GM21723 (cell line): Measurements from ENCODE around the gene YJEFN3.

Experiments
- ATAC-seq: cut with Tn5 transposase; IDR thresholded peaks from one replicate; pipeline ENCODE4 v1.9.1; 2021; ENCODE audit warnings: mild to moderate bottlenecking, moderate library complexity; ENCODE audit not compliant: unreplicated experiment

Gene YJEFN3

DNA sequence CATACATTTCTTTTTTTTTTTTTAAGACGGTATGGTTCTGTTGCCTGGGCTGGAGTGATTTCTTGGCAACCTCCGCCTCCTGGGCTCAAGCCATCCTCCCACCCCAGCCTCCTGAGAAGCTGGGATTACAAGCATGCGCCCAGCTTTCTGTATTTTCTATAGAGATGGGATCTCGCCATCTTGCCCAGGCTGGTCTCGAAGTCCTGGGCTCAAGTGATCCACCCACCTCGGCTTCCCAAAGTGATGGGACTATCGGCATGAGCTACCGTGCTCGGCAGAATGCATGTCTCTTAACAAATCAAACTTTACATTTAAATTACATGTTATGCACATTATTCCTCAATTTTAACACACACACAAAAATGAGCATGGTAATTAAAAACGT is 11.5 kb upstream of the YJEFN3 start:
- ATAC-seq = no peak

DNA sequence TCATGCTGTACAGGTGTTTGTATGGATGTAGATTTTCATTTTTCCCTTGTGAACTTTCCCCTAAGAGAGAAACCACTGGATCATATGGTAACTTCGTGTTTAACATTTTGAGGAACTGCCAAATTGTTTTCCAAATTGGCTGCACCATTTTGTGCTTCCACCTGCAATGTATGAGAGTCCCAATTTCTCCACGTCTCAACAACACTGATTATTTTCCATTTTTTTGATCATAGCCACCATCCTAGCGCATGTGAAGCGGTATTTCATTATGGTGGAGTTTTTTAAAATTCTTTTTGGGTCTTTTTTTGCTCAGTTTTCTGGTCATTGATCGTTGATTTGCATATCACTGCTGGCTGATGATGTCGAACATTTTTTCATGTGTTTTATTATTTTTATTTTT is 7.7 kb upstream of the YJEFN3 start:
- ATAC-seq = no peak

DNA sequence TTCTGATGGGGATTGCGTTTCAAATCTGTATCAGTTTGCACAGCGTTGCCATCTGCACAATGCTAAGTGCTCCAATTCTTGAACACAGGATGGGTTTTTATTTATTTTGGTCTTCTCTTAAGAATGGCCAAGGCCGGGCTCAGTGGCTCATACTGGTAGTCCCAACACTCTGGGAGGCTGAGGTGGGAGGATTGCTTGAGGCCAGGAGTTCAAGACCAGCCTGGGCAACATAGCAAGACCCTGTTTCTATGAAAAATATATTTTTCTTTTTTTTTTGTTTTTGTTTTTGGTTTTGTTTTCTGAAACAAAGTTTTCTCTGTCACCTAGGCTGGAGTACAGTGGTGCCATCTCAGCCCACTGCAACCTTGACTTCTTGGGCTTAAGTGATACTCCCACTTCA is 5.5 kb upstream of the YJEFN3 start:
- no peak for ATAC-seq

DNA sequence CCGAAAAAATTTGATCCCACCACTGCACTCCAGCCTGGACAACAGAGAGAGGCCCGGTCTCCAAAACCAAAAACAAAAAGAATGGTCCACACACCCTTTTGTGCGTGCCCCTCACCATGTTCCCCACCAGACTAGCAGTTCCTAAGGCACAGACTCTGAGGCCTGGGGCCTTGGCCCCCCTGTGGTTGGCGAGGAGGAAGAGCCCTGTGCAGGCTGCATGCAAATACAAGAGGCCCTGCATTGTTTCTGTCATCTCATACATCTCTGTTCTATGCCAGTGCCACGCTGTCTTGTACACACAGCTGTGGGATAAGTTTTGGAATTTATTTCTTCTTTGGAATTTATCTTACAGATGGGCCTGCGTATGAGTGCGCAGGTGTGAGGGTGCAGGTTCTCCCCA is 4.7 kb upstream of the YJEFN3 start:
- ATAC-seq = no peak

DNA sequence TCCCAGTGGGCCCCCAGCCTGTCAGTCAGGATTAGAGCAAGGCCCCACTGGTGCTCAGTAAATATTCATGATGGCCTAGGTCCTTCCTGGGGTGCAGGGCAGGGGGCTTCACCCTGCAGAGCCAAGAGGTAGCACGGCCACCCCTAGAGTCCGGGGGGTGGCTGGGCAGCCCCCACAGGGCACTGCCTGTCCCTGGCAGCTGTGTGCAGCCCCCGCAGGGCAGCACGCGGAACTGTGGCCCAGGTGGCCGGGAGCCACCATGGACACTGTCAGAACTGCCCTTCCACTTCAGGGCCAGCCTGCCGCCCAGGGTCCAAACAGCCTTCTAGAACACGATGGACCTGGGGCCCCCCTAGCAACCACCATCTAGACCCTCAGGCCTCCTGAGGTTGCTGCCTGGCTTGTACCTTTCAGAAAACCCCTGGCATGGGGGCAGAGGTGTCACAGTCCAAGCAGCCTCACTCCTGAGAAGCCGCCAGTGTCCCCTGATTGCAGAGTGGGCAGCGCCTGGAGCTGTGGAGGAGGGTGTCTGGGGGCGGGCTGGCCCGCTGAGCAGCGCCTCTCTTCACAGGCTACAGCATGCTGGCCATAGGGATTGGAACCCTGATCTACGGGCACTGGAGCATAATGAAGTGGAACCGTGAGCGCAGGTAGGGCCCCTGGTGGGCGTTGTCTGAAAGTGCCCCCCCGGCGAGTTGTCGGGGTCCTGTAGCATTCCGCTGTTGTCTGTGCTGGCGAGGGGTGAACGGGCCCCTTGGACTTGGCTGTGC is 2.9 kb upstream of the YJEFN3 start:
- no peak for ATAC-seq

DNA sequence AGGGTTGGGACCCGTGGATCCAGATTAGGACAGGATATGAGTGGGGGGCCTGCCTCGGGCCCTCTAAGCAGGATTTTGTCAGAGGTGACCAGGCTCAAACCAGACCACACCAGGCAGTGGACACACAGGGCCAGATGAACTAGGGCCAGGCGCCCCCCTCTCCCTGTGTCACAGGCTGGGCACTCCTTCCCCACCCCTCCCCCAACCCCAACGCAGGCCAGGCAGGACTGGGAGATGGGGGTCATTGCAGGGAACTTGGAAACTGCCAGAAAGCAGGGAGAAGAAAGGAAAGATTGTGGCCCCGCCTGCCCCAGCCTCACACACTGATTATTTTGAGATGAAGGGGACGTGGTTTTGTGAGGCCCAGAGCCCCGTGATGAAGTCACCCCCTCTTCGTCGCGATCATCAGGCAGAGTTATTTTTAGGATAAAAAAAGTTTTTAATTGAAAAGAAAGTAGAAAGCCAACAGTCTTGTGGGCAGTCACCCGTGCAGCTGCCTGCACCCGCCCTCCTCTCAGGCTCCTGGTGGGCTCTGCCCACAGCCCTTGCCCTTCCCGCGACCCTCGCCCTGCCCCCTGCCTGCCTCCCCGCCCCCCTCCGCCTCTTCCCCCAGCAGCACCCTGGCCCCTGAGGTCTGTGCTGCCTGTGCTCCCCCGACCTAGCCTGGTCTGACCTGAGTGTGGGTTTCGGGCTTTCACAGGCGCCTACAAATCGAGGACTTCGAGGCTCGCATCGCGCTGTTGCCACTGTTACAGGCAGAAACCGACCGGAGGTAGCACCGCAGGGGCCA is 1.9 kb upstream of the YJEFN3 start:
- ATAC-seq = no peak

DNA sequence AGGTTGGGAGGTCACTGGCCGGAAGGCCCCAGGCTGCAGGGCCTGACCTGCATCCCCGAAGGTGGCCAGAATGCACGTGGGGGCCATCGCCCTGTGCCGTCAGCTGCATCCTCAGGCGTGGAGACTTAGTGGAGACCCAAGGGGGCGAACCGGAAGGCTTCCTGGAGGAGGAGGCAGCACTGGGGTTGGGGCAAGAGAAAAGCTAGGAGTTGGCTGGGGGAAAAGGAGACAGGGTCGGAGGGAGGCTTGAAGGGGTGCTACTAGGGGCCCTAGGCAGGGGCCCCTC is 1.4 kb upstream of the YJEFN3 start:
- no peak for ATAC-seq

DNA sequence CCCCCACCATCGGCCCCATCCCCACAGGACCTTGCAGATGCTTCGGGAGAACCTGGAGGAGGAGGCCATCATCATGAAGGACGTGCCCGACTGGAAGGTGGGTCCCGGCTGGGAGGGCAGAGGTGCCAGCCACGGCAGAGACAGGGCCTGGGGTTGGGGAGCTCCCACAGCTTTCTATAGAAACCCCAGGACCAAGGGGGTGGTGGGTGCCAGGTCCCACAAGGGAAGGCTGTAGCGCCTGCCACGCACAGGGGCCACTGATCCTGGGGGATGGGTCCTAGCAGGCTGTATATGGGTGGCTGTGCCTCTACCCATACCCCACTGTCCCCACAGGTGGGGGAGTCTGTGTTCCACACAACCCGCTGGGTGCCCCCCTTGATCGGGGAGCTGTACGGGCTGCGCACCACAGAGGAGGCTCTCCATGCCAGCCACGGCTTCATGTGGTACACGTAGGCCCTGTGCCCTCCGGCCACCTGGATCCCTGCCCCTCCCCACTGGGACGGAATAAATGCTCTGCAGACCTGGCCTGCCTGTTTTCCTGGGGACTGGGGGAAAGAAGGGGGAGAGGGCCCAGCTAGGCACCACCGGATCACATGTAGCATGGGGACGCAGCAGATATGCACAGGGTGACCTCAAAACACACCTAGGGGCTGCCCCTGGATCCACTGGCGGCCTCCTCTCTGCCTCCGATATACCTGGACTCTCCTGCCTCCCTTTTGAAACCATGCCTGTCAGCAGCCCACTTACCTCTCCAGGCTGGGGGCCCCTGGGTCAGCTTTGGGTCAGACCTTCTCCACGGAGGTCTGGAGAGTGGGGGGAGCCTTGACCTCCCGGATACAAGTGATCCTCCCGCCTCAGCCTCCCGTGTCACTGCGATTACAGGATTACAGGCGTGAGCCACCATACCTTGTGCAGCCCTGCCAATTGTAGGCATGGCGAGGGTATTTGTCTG is 761 bp upstream of the YJEFN3 start:
- ATAC-seq = no peak

DNA sequence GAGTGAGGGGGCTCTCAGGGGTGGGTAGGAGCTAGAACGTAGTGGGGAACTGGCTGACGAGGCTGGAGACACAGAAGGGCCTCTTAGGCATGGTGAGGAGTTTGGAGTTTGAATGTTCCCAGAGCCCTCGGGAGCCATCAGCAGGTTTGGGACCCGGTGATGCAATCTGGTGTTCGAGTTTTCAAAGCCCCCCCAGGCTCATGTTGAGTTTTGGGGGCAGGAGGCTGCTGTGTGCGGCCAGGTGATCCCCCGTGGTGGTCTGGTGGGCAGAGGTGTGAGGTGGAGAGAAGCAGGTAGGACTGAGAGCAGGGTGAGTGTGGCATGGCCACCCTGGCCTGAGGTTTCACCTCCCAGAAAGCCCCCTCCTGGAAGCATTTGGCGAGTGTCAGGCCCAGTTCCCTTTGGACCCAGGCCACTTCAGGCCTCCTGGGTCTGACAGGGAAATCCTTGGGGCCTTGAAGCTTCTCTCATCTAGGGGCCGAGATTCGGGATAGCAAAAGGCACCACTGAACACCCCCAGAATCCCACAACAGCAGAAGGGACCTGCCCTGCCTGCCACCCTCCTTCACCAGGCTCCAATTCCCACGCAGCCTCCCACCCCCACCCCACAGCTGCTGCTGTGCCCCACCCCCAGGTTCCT is 1.2 kb downstream of the YJEFN3 start:
- ATAC-seq = no peak

DNA sequence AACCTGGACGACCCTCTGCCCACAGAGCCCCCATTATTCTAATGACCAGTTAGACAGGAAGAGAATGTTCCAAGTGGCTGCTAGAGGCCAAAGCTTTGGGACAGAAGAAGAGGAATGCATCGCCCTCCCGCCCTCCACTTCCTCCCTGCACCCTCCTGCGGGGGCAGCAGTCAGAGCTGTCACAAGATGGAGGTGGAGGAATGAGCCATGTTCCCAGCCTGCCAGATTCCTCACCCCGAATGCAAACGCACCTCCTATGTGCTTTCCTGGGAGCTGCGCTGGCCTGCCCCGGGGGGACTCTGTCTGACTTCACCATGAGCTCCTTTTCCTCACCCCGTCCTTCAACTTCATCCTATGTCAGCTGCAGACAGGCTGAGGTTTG is 1.7 kb downstream of the YJEFN3 start:
- no peak for ATAC-seq

DNA sequence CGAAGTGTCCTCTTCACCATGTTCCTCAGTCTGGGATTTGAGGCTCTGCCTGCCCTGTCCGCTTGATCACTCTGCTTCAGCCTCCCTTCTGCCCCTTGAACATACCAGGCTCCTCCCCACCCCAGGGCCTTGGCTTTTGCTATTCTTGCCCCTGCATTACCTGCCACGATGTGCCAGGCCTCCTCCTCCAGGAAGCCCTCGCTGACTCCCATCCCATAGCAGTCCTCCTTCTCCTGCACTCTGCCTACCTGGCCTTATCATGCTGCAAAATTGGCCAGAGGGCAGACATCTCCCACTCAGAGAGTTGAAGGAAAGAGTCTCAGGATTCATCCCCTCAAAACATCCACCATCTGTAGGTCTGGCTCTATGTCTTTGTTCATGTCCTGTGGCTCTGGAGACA is 2.2 kb downstream of the YJEFN3 start:
- ATAC-seq = no peak

DNA sequence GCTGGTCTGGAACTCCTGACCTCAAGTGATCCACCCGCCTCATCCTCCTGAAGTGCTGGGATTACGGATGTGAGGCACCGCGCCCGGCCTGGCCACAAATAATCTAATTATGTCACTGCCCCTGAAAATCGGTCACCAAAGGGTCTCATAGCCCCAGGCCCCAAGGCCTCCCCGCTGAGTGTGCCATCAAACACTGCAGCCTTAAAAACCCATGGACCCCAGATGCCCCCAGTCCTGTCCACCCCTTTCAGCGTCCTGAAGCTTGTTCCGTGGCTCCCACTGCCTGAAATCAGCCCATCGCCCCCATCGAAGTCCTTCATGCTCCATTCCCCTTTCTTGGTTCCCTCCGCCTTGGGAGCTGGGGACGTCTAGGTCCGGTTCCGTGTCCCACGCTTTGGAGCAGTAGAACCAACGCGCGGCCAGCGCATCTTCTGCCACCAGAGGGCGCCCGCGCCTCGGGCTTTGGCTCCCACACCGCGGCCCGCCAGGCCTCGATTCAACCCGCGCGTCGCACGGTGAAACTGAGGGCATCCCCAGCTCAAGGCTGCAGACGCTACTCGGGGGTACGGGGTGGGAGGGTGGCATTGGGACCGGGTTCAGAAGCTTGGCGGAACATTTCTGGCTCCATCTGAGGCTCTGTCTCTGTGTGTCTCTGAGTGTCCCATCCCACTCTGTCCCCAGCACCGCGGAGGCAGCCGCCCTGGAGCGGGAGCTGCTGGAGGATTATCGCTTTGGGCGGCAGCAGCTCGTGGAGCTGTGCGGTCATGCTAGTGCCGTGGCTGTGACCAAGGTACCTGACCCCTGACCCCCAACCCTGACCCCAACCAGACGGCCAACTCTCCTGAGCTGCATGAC is 3.5 kb downstream of the YJEFN3 start:
- ATAC-seq = no peak

DNA sequence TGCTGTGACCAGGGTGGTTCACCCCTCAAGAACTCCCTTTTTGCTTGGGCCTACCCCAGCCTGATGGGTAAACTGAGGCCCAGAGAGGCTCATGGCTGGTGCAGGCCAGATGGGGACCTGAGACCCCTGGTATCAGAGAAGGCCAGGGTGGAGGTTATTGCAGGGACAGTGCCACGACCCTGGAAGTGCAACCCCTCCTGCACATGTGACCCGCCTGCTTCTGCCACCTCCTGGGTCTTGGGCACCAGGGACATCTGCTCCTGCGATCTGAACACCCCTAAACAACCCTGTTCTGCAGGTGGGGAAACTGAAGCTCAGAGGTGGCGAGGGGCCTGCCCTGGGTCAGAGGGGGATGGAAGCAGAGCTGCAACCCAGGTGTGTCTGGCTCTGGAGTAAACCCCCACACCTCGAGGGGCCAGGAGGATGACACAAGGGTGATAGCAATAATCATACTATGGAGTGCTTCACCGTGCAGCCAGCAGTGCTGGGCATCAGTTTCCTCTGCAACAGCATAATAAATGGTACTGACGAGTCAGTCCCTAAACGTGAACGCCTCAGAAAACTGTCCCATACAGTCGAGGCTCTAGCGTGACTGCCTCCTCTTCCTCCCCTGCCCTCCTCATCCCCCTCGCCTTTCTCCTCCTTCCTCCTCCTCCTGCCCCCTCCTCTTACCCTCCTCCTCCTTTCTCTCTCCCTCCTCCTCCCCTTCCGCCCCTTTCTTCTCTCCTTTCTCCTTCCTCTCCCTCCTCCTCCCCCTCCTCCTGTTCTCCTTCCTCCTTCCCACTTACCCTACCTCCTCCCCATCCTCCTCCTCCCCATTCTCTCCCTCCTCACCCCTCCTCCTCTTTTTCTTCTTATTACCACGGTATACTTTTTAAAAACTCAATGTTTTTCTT is 4.3 kb downstream of the YJEFN3 start:
- no peak for ATAC-seq

DNA sequence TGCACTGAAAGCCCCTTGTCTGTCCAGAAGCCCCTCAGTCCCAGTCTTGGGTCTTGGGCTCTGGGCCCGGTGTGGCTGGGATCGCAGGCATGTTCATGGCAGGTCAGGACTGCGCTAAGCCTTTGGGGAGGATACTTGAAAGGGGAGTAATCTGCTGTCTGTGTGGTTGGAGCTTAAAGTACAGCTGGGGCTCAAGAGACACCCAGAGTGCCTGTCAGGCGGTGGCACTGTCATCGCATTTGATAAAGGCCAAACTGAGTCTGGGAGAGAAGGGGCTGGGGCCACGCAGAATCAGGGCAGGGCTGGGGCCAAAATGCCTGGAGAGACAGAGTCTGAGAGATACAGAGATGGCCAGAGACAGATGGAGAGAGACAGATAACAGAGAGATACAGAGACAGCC is 5.1 kb downstream of the YJEFN3 start:
- ATAC-seq = no peak

DNA sequence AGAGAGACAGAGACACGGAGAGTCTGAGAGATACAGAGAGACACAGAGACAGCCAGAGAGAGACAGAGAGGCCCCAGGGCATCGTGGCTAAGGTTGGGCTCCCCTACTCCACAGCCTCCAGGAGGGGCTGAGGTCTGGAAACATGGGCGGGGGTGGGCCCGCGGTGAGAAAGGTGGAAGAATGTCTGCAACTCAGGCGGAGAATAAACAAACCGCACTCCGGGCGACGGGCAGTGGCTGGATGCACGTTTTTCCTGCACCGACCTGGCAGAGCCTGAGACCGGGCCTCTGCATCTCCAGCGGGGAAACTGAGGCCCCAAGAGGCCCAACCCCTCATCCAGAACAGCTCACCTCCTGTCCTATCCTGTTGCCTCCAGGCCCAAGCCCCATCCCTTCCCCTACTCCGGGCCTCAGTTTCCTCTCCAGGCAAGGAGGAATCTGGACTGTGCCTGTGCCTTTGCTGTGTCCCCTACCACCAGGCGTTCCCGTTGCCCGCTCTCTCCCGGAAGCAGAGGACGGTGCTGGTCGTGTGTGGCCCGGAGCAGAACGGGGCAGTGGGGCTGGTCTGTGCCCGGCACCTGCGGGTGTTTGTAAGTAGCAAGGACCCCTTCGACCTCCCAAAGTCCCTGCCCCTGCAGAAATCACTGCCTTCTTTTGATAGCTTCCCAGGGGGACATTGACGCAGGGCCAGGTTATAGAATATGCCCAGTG is 6.0 kb downstream of the YJEFN3 start:
- ATAC-seq = no peak

DNA sequence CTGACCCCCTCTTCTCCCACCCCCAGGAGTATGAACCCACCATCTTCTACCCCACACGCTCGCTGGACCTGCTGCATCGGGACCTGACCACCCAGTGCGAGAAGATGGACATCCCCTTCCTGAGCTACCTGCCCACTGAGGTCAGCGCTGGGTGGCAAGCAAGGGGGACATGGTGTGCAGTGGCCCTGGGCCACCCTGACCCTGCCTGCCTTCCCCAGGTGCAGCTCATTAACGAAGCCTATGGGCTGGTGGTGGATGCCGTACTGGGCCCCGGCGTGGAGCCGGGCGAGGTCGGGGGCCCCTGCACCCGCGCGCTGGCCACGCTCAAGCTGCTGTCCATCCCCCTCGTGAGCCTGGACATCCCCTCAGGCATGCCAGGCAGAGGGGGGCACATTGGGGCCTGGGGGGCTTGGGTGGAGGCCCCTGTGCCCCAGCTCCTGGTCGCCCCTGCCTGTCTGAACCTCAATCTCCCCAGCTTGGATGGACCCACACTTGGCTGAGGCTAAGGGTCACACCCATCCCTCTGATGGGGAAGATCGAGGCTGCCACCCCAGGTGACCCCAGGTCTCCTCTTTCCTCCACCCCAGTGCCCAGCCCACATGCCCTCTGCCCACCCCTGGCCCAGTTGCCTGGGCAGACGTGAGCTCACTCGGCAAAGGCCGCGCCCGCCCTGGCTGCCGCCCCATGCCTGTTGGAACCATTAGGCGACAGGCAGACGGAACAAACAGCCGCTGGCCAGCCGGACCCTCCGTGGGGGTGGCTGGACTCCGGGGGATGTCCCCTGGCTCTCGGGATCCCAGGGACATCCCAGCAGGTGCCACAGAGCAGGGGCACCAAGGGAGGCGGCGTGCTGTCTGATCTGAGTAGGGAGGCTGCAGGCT is 6.8 kb downstream of the YJEFN3 start:
- ATAC-seq = no peak
